NOMO-1 treated with DMSO at 0.1 percent for 48 hours (cell line): Measurements from ENCODE around the gene ARPIN.

Source experiments
- DNase-seq: peaks from one replicate; lab custom pipeline; 2025; ENCODE audit not compliant: unreplicated experiment; lab: John Stamatoyannopoulos, UW

Gene ARPIN

GRCh38 chr15:89845305-89845893 is 67.4 kb downstream of the ARPIN start:
- no peak for DNase-seq
